HG03196 (cell line): ENCODE results near the gene HMGCR.

Experiments
- ATAC-seq: cut with Tn5 transposase; IDR thresholded peaks from one replicate; pipeline ENCODE4 v1.9.1; 2021; ENCODE audit not compliant: unreplicated experiment

The HMGCR gene

GRCh38 chr5:75380099-75380498 is 43.1 kb downstream of the HMGCR start:
- no peak for ATAC-seq

DNA sequence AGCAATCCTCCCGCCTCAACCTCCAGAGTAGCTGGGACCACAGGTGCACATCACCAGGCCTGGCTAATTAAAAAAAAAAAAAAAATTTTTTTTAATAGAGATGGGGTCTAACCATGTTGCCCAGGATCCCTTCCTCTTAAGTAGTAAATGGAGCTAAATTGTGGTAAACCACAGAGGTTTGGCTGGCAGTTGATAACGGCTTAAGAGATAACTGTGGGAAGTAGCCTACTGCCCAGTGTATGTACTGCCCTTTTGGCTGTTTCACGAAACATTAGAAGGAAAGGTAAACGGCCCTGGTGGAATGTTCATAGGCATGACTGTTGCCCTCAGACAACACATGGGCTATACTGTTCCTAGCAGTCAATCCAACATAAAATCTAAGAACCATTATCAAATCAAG is 44.4 kb downstream of the HMGCR start:
- no peak for ATAC-seq

DNA sequence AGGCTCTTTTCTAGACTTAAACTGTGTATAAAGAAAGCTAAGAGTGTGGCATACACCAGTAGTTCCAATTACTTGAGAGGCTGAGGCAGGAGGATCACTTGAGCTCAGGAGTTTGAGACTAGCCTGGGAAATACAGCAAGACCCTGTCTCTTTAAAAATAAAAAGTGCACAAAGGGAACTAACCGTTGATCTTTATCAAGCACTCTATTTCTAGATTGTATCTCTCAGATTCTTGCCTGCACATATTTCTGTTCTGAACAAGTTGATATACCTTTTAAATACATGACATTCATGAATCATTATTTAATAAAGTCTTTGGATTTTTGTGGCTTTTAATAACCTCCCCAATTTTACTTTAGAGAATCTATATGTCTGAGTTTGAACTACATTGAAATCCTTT is 47.2 kb downstream of the HMGCR start:
- no peak for ATAC-seq

DNA sequence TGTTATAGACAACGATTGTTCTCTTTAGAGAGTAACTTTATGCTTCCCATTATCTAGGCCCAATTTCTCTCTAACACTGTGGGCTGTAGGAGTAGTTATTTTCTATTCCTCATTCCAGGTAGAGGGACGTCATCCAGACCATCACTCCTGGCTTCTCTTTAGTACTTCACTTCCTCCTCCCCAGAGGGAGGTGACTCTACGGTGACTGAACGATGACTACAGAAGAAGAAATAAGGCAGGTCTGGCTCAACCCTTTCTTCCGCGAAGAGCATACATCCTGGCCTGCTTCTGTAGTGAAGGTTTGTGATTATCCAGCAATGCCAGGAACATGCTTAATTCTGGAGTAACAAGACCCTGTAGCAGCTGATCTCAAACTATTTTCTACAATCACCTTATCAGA is 50.8 kb downstream of the HMGCR start:
- no peak for ATAC-seq

GRCh38 chr5:75389430-75389829 is 52.4 kb downstream of the HMGCR start:
- no peak for ATAC-seq

DNA sequence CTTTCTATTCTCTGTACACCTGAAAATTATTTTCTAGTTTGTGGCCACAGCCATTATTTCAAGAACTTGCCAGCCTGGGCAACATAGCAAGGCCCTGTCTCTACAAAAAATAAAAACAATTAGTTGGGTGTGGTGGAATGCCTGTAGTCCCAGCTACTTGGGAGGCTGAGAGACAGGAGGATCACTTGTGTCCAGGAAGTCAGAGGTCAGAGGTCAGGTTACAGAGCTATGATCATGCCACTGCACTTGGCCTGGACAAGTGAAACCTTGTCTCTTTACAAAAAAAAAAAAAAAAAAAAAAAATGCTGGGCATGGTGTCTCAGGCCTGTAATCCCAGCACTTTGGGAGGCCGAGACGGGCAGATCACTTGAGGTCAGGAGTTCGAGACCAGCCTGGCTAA is 58.3 kb downstream of the HMGCR start:
- ATAC-seq: no peak

- no peak for ATAC-seq
Measured at GRCh38 chr5:75405296-75405695, 68.3 kb downstream of the HMGCR start.
